HG02678 (cell line): Measurements from ENCODE around the gene BCHE.

Experiments
- ATAC-seq: cut with Tn5 transposase; IDR thresholded peaks from one replicate; pipeline ENCODE4 v1.9.1; 2021; ENCODE audit warnings: mild to moderate bottlenecking, moderate library complexity; ENCODE audit not compliant: unreplicated experiment

BCHE gene

DNA sequence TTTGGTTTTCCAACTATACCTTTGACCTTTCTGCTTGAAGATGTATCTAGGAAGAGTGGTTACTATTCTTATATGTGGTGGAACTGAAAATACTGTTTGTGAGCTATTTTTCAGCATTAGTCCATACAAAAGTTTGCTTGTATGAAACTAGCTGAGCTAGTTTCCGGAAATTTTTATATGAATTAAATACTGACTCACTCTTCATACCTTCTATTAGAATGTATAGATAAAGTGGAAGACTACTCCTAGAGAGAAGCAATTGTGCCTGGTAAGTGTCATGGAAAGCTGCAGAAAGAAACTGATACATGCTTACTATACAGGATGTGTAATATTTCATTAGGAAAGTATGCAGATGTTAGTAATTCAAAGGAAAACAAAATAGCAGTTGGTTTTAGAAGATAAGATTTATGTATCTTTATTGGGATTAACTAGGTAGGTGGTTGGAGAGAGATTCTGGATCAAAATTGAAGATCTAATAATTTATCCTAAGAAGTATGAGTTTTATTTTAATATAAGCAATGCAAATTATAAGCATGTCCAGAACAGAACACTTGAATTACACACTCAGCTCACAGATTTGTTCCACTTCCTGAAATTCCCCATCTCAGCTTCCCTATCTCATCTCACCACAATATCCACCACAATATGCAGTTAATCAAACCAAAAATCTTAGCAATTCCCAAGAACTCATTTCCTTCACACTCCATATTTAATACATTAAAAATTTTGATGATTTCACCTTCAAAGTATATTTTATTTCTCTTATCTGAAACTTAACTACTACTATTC is 82.8 kb downstream of the BCHE start:
- ATAC-seq: no peak

- no peak for ATAC-seq
These were observed 83.7 kb downstream of the BCHE start for GRCh38 chr3:165753560-165753959.

- ATAC-seq: no peak
These were observed 85.6 kb downstream of the BCHE start for GRCh38 chr3:165751637-165752036.

GRCh38 chr3:165749821-165750220 is 87.4 kb downstream of the BCHE start:
- ATAC-seq: no peak

- ATAC-seq: no peak
These were observed 88.0 kb downstream of the BCHE start for GRCh38 chr3:165749241-165749640.

GRCh38 chr3:165748094-165748493 is 89.1 kb downstream of the BCHE start:
- no peak for ATAC-seq

GRCh38 chr3:165746874-165747273 is 90.3 kb downstream of the BCHE start:
- no peak for ATAC-seq

- no peak for ATAC-seq
These were observed 93.2 kb downstream of the BCHE start for GRCh38 chr3:165744025-165744424.

GRCh38 chr3:165742351-165742750 is 94.9 kb downstream of the BCHE start:
- no peak for ATAC-seq

- ATAC-seq: no peak
These were observed 107.5 kb downstream of the BCHE start for GRCh38 chr3:165729756-165730155.

DNA sequence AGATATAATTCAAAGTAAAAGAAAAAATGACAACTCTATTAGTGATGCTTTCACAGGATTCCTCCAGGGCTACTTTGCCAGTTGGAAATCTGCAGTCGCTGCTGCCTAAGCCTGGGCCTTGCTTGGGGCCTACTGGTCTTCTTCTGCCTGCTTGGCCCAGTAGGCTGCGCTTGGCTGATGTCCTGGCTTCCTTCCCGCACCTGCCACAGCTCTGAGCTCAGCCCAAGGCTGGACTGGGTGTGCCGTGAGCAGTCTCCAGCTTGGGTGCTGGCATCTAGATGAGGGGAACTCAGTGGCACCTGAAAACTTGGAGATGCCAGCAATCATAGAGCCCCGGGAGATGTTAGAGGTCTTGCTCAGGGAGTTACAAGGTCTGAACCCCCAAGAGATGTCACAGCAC is 108.3 kb downstream of the BCHE start:
- ATAC-seq: no peak

GRCh38 chr3:165725296-165725695 is 111.9 kb downstream of the BCHE start:
- ATAC-seq: no peak
